Panc1 (cell line): ENCODE measurements around the gene LPAR2. TPM values are rescaled to one million over a fixed set of nuclear protein-coding genes. Genes with fewer than 3 reads are reported as not detected.
A peak's percentile ranks its signal among the peaks of the same experiment; 100 is the strongest.

ENCODE experiments used
- ATAC-seq: fragments of 200-7000 bp; cut with Tn5 transposase; 2 replicates; pipeline ENCODE4 v1.9.1; 2020; ENCODE audit warnings: mild to moderate bottlenecking, moderate library complexity
- BruUV-seq: library from RNA; stranded (reverse); fragments of 400-500 nt; replicated peaks from 2 replicates; lab custom pipeline; 2021; lab: Mats Ljungman, UMichigan
- CTCF ChIA-PET: fragments of 300-600 bp; sonication (Branson Sonifier 250); formaldehyde crosslinking; loops from one replicate; lab custom pipeline; 2022; ENCODE audit warnings: antibody characterized with exemption; lab: Charles Lee
- POLR2A ChIA-PET: fragments of 300-600 bp; sonication (Branson Sonifier 250); formaldehyde crosslinking; loops from one replicate; lab custom pipeline; 2022; ENCODE audit warnings: antibody characterized with exemption; lab: Charles Lee
- DNase-seq: peaks from one replicate; pipeline ENCODE4 v3.0.0-alpha.2; 2010; ENCODE audit warnings: low read depth, low spot score
- H3K27ac ChIP-seq: 2 replicates; pipeline ENCODE4 v1.5.1; 2011; ENCODE audit warnings: mild to moderate bottlenecking, low read length, inconsistent platforms
- H3K27me3 ChIP-seq: fragments of 200-500 bp; sonication (Bioruptor generic); 2 replicates; pipeline ENCODE4 v1.6.0; 2014; ENCODE audit warnings: low read length, inconsistent platforms; ENCODE audit not compliant: control insufficient read depth, insufficient read depth
- H3K36me3 ChIP-seq: fragments of 200-500 bp; sonication (Bioruptor generic); 2 replicates; pipeline ENCODE4 v1.5.1; 2014; ENCODE audit warnings: inconsistent platforms, mild to moderate bottlenecking, low read length, moderate library complexity; ENCODE audit not compliant: control insufficient read depth, insufficient read depth
- H3K4me1 ChIP-seq: 2 replicates; pipeline ENCODE4 v1.5.1; 2011; ENCODE audit warnings: inconsistent platforms, mild to moderate bottlenecking, low read length, moderate library complexity; ENCODE audit not compliant: control insufficient read depth, insufficient read depth
- H3K4me3 ChIP-seq, 2 experiments: 2 replicates each; pipeline ENCODE4 v1.5.1; 2011 to 2012; ENCODE audit warnings: low read depth in 2 of 2, low read length in 2 of 2, mild to moderate bottlenecking in 2 of 2, inconsistent platforms in 1 of 2, moderate library complexity in 1 of 2
- H3K9me3 ChIP-seq: fragments of 200-500 bp; sonication (Bioruptor generic); 2 replicates; pipeline ENCODE4 v1.5.1; 2014; ENCODE audit warnings: low read depth, mild to moderate bottlenecking, inconsistent platforms, low read length, moderate library complexity; ENCODE audit not compliant: control insufficient read depth, insufficient read depth
- POLR2AphosphoS5 ChIP-seq: IDR thresholded peaks from 2 replicates; pipeline ENCODE4 v1.6.1; 2012; ENCODE audit warnings: mild to moderate bottlenecking, low read depth, low read length, moderate library complexity
- SIN3A ChIP-seq: IDR thresholded peaks from 2 replicates; pipeline ENCODE4 v1.6.1; 2012; ENCODE audit warnings: low read depth, mild to moderate bottlenecking, low read length, moderate library complexity, borderline replicate concordance; ENCODE audit not compliant: insufficient read depth
- TCF7L2 ChIP-seq: IDR thresholded peaks from 2 replicates; pipeline ENCODE4 v1.6.1; 2011; ENCODE audit warnings: mild to moderate bottlenecking, low read depth, low read length, inconsistent platforms
- in situ Hi-C: cut with HindIII; loops from 2 replicates; pipeline ENCODE4 v1.10.0; 2016; ENCODE audit warnings: low sequenced_read_pairs, low pct_unique_long_range_greater_than_20kb
- intact Hi-C: fragments of 100-400 bp; cut with micrococcal nuclease; formaldehyde crosslinking; loops from one replicate; pipeline ENCODE4 v1.10.0; 2022; ENCODE audit not compliant: unreplicated experiment
- total RNA-seq: library from RNA; stranded (reverse); gene quantifications from one replicate; pipeline ENCODE4 v1.2.1, GENCODE V29; 2021; ENCODE audit not compliant: unreplicated experiment
- TF ChIP-seq, protein P1 (sequence below): fragments of 450-650 bp; IDR thresholded peaks from 2 replicates; pipeline ENCODE4 v1.5.1; 2017; ENCODE audit warnings: mild to moderate bottlenecking
- TF ChIP-seq, protein P2 (sequence below), 2 experiments: IDR thresholded peaks; 2 replicates each; pipeline ENCODE4 v1.6.1; 2011 to 2012; ENCODE audit warnings: low read depth in 2 of 2, control low read depth in 1 of 2, low read length in 1 of 2, mild to moderate bottlenecking in 1 of 2, moderate library complexity in 1 of 2; ENCODE audit not compliant: insufficient read depth in 1 of 2

Gene LPAR2
- total RNA-seq, 1 experiment from 2014 or later = 16.0 TPM

- ChIA-PET CTCF (no interaction called here), POLR2A (no interaction called here)
- DNase-seq = no peak
- H3K9me3 ChIP-seq = no peaks in the 10 kb centered on the region
- H3K27ac ChIP-seq = no peak overlapping the region
- H3K27me3 ChIP-seq = no peaks in the 10 kb centered on the region
- TF ChIP-seq, protein P1, sequence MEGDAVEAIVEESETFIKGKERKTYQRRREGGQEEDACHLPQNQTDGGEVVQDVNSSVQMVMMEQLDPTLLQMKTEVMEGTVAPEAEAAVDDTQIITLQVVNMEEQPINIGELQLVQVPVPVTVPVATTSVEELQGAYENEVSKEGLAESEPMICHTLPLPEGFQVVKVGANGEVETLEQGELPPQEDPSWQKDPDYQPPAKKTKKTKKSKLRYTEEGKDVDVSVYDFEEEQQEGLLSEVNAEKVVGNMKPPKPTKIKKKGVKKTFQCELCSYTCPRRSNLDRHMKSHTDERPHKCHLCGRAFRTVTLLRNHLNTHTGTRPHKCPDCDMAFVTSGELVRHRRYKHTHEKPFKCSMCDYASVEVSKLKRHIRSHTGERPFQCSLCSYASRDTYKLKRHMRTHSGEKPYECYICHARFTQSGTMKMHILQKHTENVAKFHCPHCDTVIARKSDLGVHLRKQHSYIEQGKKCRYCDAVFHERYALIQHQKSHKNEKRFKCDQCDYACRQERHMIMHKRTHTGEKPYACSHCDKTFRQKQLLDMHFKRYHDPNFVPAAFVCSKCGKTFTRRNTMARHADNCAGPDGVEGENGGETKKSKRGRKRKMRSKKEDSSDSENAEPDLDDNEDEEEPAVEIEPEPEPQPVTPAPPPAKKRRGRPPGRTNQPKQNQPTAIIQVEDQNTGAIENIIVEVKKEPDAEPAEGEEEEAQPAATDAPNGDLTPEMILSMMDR = no peak
- TF ChIP-seq TCF7L2 (no peak), POLR2AphosphoS5 (no peak), SIN3A (no peak)
- TF ChIP-seq, protein P2, sequence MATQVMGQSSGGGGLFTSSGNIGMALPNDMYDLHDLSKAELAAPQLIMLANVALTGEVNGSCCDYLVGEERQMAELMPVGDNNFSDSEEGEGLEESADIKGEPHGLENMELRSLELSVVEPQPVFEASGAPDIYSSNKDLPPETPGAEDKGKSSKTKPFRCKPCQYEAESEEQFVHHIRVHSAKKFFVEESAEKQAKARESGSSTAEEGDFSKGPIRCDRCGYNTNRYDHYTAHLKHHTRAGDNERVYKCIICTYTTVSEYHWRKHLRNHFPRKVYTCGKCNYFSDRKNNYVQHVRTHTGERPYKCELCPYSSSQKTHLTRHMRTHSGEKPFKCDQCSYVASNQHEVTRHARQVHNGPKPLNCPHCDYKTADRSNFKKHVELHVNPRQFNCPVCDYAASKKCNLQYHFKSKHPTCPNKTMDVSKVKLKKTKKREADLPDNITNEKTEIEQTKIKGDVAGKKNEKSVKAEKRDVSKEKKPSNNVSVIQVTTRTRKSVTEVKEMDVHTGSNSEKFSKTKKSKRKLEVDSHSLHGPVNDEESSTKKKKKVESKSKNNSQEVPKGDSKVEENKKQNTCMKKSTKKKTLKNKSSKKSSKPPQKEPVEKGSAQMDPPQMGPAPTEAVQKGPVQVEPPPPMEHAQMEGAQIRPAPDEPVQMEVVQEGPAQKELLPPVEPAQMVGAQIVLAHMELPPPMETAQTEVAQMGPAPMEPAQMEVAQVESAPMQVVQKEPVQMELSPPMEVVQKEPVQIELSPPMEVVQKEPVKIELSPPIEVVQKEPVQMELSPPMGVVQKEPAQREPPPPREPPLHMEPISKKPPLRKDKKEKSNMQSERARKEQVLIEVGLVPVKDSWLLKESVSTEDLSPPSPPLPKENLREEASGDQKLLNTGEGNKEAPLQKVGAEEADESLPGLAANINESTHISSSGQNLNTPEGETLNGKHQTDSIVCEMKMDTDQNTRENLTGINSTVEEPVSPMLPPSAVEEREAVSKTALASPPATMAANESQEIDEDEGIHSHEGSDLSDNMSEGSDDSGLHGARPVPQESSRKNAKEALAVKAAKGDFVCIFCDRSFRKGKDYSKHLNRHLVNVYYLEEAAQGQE (IDR thresholded peaks at IDR 0.05; ENCODE audit: insufficient read depth in 1 of 2, low read depth in 2 of 2, low read length in 1 of 2) = no peak
- no peak overlapping the region for H3K4me3 ChIP-seq
- intact Hi-C loops = no loop called here
- no TSS peak for BruUV-seq
- no peaks in the 10 kb centered on the region for H3K36me3 ChIP-seq
- peak; percentile 80 for ATAC-seq
- in situ Hi-C loops = no loop called here
- H3K4me1 ChIP-seq = peaks cover 5% of the 10 kb centered on the region
Measured at GRCh38 chr19:19606021-19606420, 22.0 kb downstream of the LPAR2 start.

GRCh38 chr19:19602713-19603324 lies 25.2 kb downstream of the LPAR2 start:
- POLR2A ChIA-PET = no interaction called here
- no peak for ATAC-seq
- in situ Hi-C loops = no loop called here
- peaks cover 5% of the 10 kb centered on the region for H3K4me1 ChIP-seq
- H3K4me3 ChIP-seq = no peak overlapping the region
- intact Hi-C loops = no loop called here
- H3K36me3 ChIP-seq = no peaks in the 10 kb centered on the region
- DNase-seq = no peak
- no peak overlapping the region for H3K27ac ChIP-seq
- no peaks in the 10 kb centered on the region for H3K27me3 ChIP-seq
- no TSS peak for BruUV-seq
- CTCF ChIA-PET = no interaction called here
- no peaks in the 10 kb centered on the region for H3K9me3 ChIP-seq
- TF ChIP-seq, protein P1 = no peak
- TF ChIP-seq, protein P2 (IDR thresholded peaks at IDR 0.05; ENCODE audit: insufficient read depth in 1 of 2, low read depth in 2 of 2, low read length in 1 of 2) = no peak
